Caco-2 (cell line): ENCODE data around the gene PARD3. TPM values are rescaled to one million over a fixed set of nuclear protein-coding genes. Genes with fewer than 3 reads are reported as not detected.

Experiments
- BruUV-seq: library from RNA; stranded (reverse); fragments of 400-500 nt; replicated peaks from 2 replicates; lab custom pipeline; 2021; lab: Mats Ljungman, UMichigan
- CTCF ChIA-PET: fragments of 300-600 bp; sonication (Branson Sonifier 250); formaldehyde crosslinking; loops from one replicate; lab custom pipeline; 2022; ENCODE audit warnings: antibody characterized with exemption; lab: Charles Lee
- POLR2A ChIA-PET: fragments of 300-600 bp; sonication (Branson Sonifier 250); formaldehyde crosslinking; loops from one replicate; lab custom pipeline; 2022; ENCODE audit warnings: antibody characterized with exemption; lab: Charles Lee
- DNase-seq, 2 experiments: peaks; one replicate each; pipeline versions ENCODE4 v3.0.0 to v3.0.0-alpha.2; 2020 to 2022
- H3K27me3 ChIP-seq: replicated peaks from 2 replicates; pipeline ENCODE4 v1.6.0; 2011; ENCODE audit warnings: low read length; ENCODE audit not compliant: control insufficient read depth, insufficient read depth
- H3K36me3 ChIP-seq: 2 replicates; pipeline ENCODE4 v1.5.1; 2011; ENCODE audit warnings: low read length; ENCODE audit not compliant: control insufficient read depth, insufficient read depth
- H3K4me1 ChIP-seq: fragments of 250-450 bp; sonication (Bioruptor Pico); 2 replicates; pipeline ENCODE4 v1.5.1; 2020; ENCODE audit warnings: mild to moderate bottlenecking
- H3K4me3 ChIP-seq: 2 replicates; pipeline ENCODE4 v1.5.1; 2011; ENCODE audit warnings: low read depth, mild to moderate bottlenecking, control low read depth, low read length
- H3K9me3 ChIP-seq: fragments of 250-450 bp; sonication (Bioruptor Pico); 2 replicates; pipeline ENCODE4 v1.5.1; 2020; ENCODE audit warnings: mild to moderate bottlenecking, moderate library complexity
- H3K27ac Mint-ChIP-seq: one replicate; pipeline ENCODE4 v1.8.0; 2022; ENCODE audit warnings: mixed read lengths; ENCODE audit not compliant: unreplicated experiment
- H3K27me3 Mint-ChIP-seq: one replicate; pipeline ENCODE4 v1.8.0; 2022; ENCODE audit warnings: mixed read lengths; ENCODE audit not compliant: insufficient read depth, unreplicated experiment
- H3K36me3 Mint-ChIP-seq: one replicate; pipeline ENCODE4 v1.8.0; 2022; ENCODE audit warnings: mild to moderate bottlenecking, mixed read lengths; ENCODE audit not compliant: insufficient read depth, unreplicated experiment
- H3K4me1 Mint-ChIP-seq: one replicate; pipeline ENCODE4 v1.8.0; 2022; ENCODE audit warnings: low read depth, mixed read lengths; ENCODE audit not compliant: unreplicated experiment
- H3K4me3 Mint-ChIP-seq: one replicate; pipeline ENCODE4 v1.8.0; 2022; ENCODE audit warnings: mild to moderate bottlenecking, moderate library complexity, mixed read lengths; ENCODE audit not compliant: unreplicated experiment
- H3K9me3 Mint-ChIP-seq: one replicate; pipeline ENCODE4 v1.8.0; 2022; ENCODE audit warnings: mixed read lengths; ENCODE audit not compliant: unreplicated experiment
- CTCF ChIP-seq, 2 experiments: fragments of 200-600 bp in 1 of 2; IDR thresholded peaks; 1 replicate in 1 of 2; 2 replicates in 1 of 2; pipeline versions ENCODE4 v1.5.1 to v1.8.0; 2011 to 2022; ENCODE audit warnings: antibody characterized with exemption in 1 of 2, control low read depth in 1 of 2, inconsistent platforms in 1 of 2, low read depth in 1 of 2, low read length in 1 of 2, mild to moderate bottlenecking in 1 of 2, moderate library complexity in 1 of 2; ENCODE audit not compliant: insufficient read depth in 1 of 2, severe bottlenecking in 1 of 2, unreplicated experiment in 1 of 2
- intact Hi-C: fragments of 100-400 bp; cut with micrococcal nuclease; formaldehyde crosslinking; loops from one replicate; pipeline ENCODE4 v1.10.0; 2022; ENCODE audit not compliant: unreplicated experiment
- total RNA-seq: library from RNA; stranded (reverse); gene quantifications from 2 replicates; pipeline ENCODE4 v1.2.3, GENCODE V29; 2022

The PARD3 gene
- total RNA-seq, 1 experiment from 2014 or later, result 80.7 TPM

GRCh38 chr10:34305189-34305588, 509.9 kb downstream of the PARD3 start:
- Mint-ChIP-seq H3K9me3 (peaks cover 10% of the 10 kb centered on the region), H3K36me3 (peaks cover 11% of the 10 kb centered on the region), H3K27me3 (no peaks in the 10 kb centered on the region), H3K4me1 (peaks cover 7% of the 10 kb centered on the region), H3K4me3 (no peak overlapping the region), H3K27ac (peak overlapping the region; percentile 48)
- H3K27me3 ChIP-seq, result no peaks in the 10 kb centered on the region
- H3K9me3 ChIP-seq, result no peaks in the 10 kb centered on the region
- CTCF ChIA-PET, result interaction anchor here (1.0 kb wide), 2 partner anchors 27 to 60 kb away, joined by 3 read pairs; no protein-coding TSS in a partner anchor
- H3K4me1 ChIP-seq, result no peaks in the 10 kb centered on the region; the same call in 1 of the 2 replicates
- POLR2A ChIA-PET, result interaction anchor here (1.6 kb wide), 1 partner anchor 14 kb away, joined by 3 read pairs; no protein-coding TSS in a partner anchor
- TF ChIP-seq CTCF (IDR thresholded peaks at IDR 0.05; ENCODE audit: insufficient read depth in 1 of 2, low read depth in 1 of 2, low read length in 1 of 2, severe bottlenecking in 1 of 2, unreplicated experiment in 1 of 2), result peak; percentile 58 to 84
- intact Hi-C loops, result loop anchor here (1.0 to 10.0 kb wide), 4 partner anchors 56 to 973 kb away; partner anchors contain the start of gene NRP1
- no peak overlapping the region for H3K4me3 ChIP-seq
- no peaks in the 10 kb centered on the region for H3K36me3 ChIP-seq
- BruUV-seq, result no TSS peak
- peak; percentile 90 to 92 for DNase-seq

- intact Hi-C loops, result loop anchor here (10.0 kb wide), 1 partner anchor 332 kb away; no protein-coding TSS in a partner anchor
- TF ChIP-seq CTCF (IDR thresholded peaks at IDR 0.05; ENCODE audit: insufficient read depth in 1 of 2, low read depth in 1 of 2, low read length in 1 of 2, severe bottlenecking in 1 of 2, unreplicated experiment in 1 of 2), result no peak
- H3K27me3 Mint-ChIP-seq, result no peaks in the 10 kb centered on the region
- Histone ChIP-seq H3K27me3 (no peaks in the 10 kb centered on the region), H3K36me3 (0 out of 2 replicates have a peak, but pooled peaks cover 1% of the 10 kb centered on the region), H3K4me1 (peaks cover 11% of the 10 kb centered on the region), H3K4me3 (no peak overlapping the region), H3K9me3 (no peaks in the 10 kb centered on the region)
- DNase-seq, result no peak
- H3K4me3 Mint-ChIP-seq, result no peak overlapping the region
- H3K36me3 Mint-ChIP-seq, result peaks cover 8% of the 10 kb centered on the region
- H3K4me1 Mint-ChIP-seq, result peaks cover 19% of the 10 kb centered on the region
- POLR2A ChIA-PET, result no interaction called here
- BruUV-seq, result no TSS peak
- CTCF ChIA-PET, result interaction anchor here (1.1 kb wide), 1 partner anchor 54 kb away, joined by 6 read pairs; no protein-coding TSS in a partner anchor
- H3K27ac Mint-ChIP-seq, result no peak overlapping the region
- H3K9me3 Mint-ChIP-seq, result no peaks in the 10 kb centered on the region
Observed at GRCh38 chr10:34303022-34303421, 512.1 kb downstream of the PARD3 start.

- H3K36me3 Mint-ChIP-seq, result peaks cover 6% of the 10 kb centered on the region
- CTCF ChIA-PET, result no interaction called here
- BruUV-seq, result no TSS peak
Observed at GRCh38 chr10:34299105-34299611, 515.9 kb downstream of the PARD3 start.

More at GRCh38 chr10:34299105-34299611, 515.9 kb downstream of the PARD3 start:
- H3K9me3 Mint-ChIP-seq, result no peaks in the 10 kb centered on the region
- Histone ChIP-seq H3K36me3 (0 out of 2 replicates have a peak, but pooled peaks cover 1% of the 10 kb centered on the region), H3K4me3 (no peak overlapping the region), H3K4me1 (peaks cover 19% of the 10 kb centered on the region), H3K9me3 (no peaks in the 10 kb centered on the region), H3K27me3 (no peaks in the 10 kb centered on the region)
- peaks cover 24% of the 10 kb centered on the region for H3K4me1 Mint-ChIP-seq
- no peak for DNase-seq
- POLR2A ChIA-PET, result no interaction called here
- no peaks in the 10 kb centered on the region for H3K27me3 Mint-ChIP-seq
- no peak for TF ChIP-seq CTCF (IDR thresholded peaks at IDR 0.05; ENCODE audit: insufficient read depth in 1 of 2, low read depth in 1 of 2, low read length in 1 of 2, severe bottlenecking in 1 of 2, unreplicated experiment in 1 of 2)
- no peak overlapping the region for H3K4me3 Mint-ChIP-seq
- intact Hi-C loops, result no loop called here
- no peak overlapping the region for H3K27ac Mint-ChIP-seq
